Heart left ventricle (tissue), 16 donors: ENCODE results near the gene IRF2. TPM values are rescaled to one million over a fixed set of nuclear protein-coding genes. Genes with fewer than 3 reads are reported as not detected.

Experiments
- ATAC-seq, 4 donors: fragments of 200-7000 bp; cut with Tn5 transposase; one replicate each; pipeline ENCODE4 v1.9.1; 2020 to 2022; ENCODE audit warnings: moderate library complexity in 4 of 4, mild to moderate bottlenecking in 3 of 4, moderate number of reproducible peaks in 1 of 4
- DNase-seq, 5 donors: peaks; one replicate each; pipeline ENCODE4 v3.0.0-alpha.2; 2020
- H3K27ac ChIP-seq, 12 donors: fragments of 200-600 bp; sonication (generic) in 4 of 12; one replicate each; pipeline versions ENCODE4 v1.5.0 to v1.8.0; 2016 to 2022; ENCODE audit warnings: mild to moderate bottlenecking in 2 of 12
- H3K27me3 ChIP-seq, 9 donors: fragments of 200-600 bp; sonication (generic) in 2 of 9; one replicate each; pipeline versions ENCODE4 v1.5.1 to v1.8.0; 2016 to 2022; ENCODE audit warnings: mild to moderate bottlenecking in 3 of 9
- H3K36me3 ChIP-seq, 9 donors: fragments of 200-600 bp; sonication (generic) in 2 of 9; one replicate each; pipeline versions ENCODE4 v1.5.0 to v1.8.0; 2018 to 2022; ENCODE audit warnings: mild to moderate bottlenecking in 2 of 9
- H3K4me1 ChIP-seq, 12 donors: fragments of 200-600 bp; sonication (generic) in 4 of 12; one replicate each; pipeline versions ENCODE4 v1.5.0 to v1.8.0; 2016 to 2022; ENCODE audit warnings: mild to moderate bottlenecking in 3 of 12
- H3K4me3 ChIP-seq, 12 donors: fragments of 200-600 bp; sonication (generic) in 4 of 12; one replicate each; pipeline versions ENCODE4 v1.5.0 to v1.8.0; 2017 to 2022; ENCODE audit warnings: mild to moderate bottlenecking in 9 of 12, moderate library complexity in 4 of 12
- H3K9me3 ChIP-seq, 12 donors: fragments of 200-600 bp; sonication (generic) in 4 of 12; one replicate each; pipeline versions ENCODE4 v1.5.0 to v1.8.0; 2016 to 2022; ENCODE audit warnings: mild to moderate bottlenecking in 1 of 12
- POLR2A ChIP-seq, 2 donors: fragments of 450-650 bp; IDR thresholded peaks; one replicate each; pipeline ENCODE4 v1.6.1; 2017; ENCODE audit warnings: antibody characterized with exemption in 2 of 2, mild to moderate bottlenecking in 2 of 2, moderate library complexity in 2 of 2
- WGBS, 4 donors: extraction: QIAGEN DNeasy Blood & Tissue Kit in 2 of 4; methylation state at CpG; one replicate each; pipeline versions ENCODE4 v1.1.5 to v1.1.7; 2013 to 2018; 5-methylcytosine and 5-hydroxymethylcytosine counted together
- intact Hi-C, 10 donors: fragments of 100-400 bp; cut with DNase I; formaldehyde crosslinking; loops; one replicate each; pipeline versions ENCODE4 v1.11.1 to v1.14.2; 2022
- long read RNA-seq, 3 donors: library from polyadenylated mRNA; unstranded; transcript quantifications; one replicate each; pipeline ENCODE4 v2.0.0, GENCODE V29; 2020 to 2021
- polyA plus RNA-seq, 2 donors: library from polyadenylated mRNA; stranded (reverse); fragments of 200-250 nt; gene quantifications; one replicate each; pipeline ENCODE4 v1.2.3, GENCODE V29; 2013
- total RNA-seq, 9 donors: library from RNA; depleted of rRNA in 2 of 9; stranded (reverse); fragments of >200 nt in 2 of 9; fragmentation: NEBNext Ultra II Directional in 3 of 9; extraction: Animal tissue kit (Norgen Biotek cat#: 25700) in 3 of 9; gene quantifications; one replicate each; pipeline versions ENCODE4 v1.1.0 to v1.2.4, GENCODE V29; 2016 to 2023
- TF ChIP-seq, protein P1 (sequence below), 12 donors: fragments of 200-600 bp; sonication (generic) in 4 of 12; IDR thresholded peaks; one replicate each; pipeline versions ENCODE4 v1.5.0 to v1.8.0; 2018 to 2022; ENCODE audit warnings: antibody characterized with exemption in 12 of 12, mild to moderate bottlenecking in 5 of 12
- donor health status: ischemic (EF 13 %, LVEDD 7.1; RV severe dilation, severe dysfunction).
- donor health status: healthy with polysubstance abuse.
- donor health status: DM: no; HTN: yes; CAD: no.
- donor health status: DM: no; HTN: no; CAD: no.
- donor health status: ischemic (EF 25% LVEDD 6.9; RV normal size, moderate dysfunction).
- donor health status: ischemic (EF 25% LVEDD 5.7; RV mildly dilated, moderate dysfunction).
- donor health status: healthy.
- donor health status: DM: yes; HTN: yes; CAD: no.
- donor health status: ischemic (EF 35%, LVEDD 5.7; RV mildly dilated, moderate dysfunction).
- donor health status: nonischemic (EF 11% LVEDD 7.7; RV severe dilation, severe dysfunction).
- donor health status: DM: yes; HTN: yes; CAD: no.
- donor health status: PGD.
- donor health status: ischemic (EF 29% LVEDD 5.4; RV normal size, mild dysfunction).
- donor health status: nonischemic (EF 23%, LVEDD 6.1; RV moderate dilation, normal function).

Gene IRF2
- total RNA-seq: 10 to 100 TPM; 21.7 to 47.2 (median 28.7) TPM
- 10 to 100 TPM; 11.5 to 12.0 TPM for polyA plus RNA-seq
- long read RNA-seq, donor 1, transcript IRF2-201 (9 exons, 2,303 nt): major isoform, 13 of 19 reads
- long read RNA-seq, donor 1, partial matches to known transcripts: 3 of 19 reads
- long read RNA-seq, donor 1, other reads (novel, unspliced or antisense): 3 of 19 reads
- long read RNA-seq, donor 2, transcript IRF2-201 (9 exons, 2,303 nt): major isoform, 81 of 145 reads
- long read RNA-seq, donor 2, partial matches to known transcripts: 12 of 145 reads
- long read RNA-seq, donor 2, other reads (novel, unspliced or antisense): 52 of 145 reads
- long read RNA-seq, donor 3, transcript IRF2-201 (9 exons, 2,303 nt): major isoform, 10 of 17 reads
- long read RNA-seq, donor 3, partial matches to known transcripts: 4 of 17 reads
- long read RNA-seq, donor 3, other reads (novel, unspliced or antisense): 3 of 17 reads

DNA sequence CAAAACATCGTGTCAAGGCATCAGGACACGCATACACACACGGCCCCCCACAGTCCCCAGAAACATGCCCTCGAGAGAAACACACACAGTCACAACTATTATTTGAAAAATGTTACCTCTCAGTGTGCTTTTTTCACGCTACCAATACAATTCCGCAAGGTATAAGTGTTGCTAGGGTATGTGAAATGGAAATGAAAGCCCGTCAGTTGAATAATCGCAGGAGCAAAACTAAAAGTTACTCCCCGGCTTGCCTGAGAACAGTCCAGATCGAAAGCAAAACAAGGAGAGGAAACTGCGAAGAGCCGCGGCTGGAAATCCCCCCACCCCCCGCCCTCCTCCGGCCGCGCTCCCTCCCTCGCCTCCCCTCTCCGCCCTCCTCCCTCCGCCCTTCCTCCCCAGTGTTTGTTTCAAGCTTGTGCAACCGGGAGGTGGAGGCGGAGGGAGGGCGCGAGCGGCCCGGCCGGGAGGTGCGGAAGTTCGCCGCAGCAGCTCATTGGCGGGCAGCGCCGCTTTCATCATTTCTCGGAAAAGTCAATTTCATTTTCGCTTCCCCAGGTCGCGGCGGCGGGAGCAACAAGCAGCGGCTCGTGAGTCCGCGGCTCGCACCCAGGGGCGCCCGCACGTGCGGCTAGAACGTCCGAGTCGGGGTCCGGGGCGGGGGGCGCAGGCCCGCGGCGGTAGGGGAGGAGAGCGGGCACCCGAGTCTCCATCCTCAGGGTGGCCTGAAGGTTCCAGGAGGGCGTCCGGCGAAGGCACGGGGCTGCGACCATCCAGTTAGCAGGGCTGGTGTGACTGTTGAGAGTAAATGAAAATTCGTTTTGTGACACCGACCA is at the start of gene IRF2:
Gene IRF2, minus strand, starts transcription at position 288 of the 833 bp plus-strand sequence. CDS start 45,486 bp downstream, outside the sequence.
- no peaks in the 10 kb centered on the region for H3K27me3 ChIP-seq
- intact Hi-C loops: loop anchor here (1.0 to 10.0 kb wide), 23 partner anchors 50 to 212 kb away; partner anchors contain the start of genes CASP3 (in 4 of the 10) and PRIMPOL (in 4 of the 10)
- peak within 1 kb of the TSS; percentile 71 to 100 (median 90) for H3K4me3 ChIP-seq
- WGBS, 4 donors: 0% methylated on average over 62 to 66 of the region's 66 CpGs
- H3K27ac ChIP-seq: peak within 1 kb of the TSS; percentile 88 to 100 (median 98)
- H3K9me3 ChIP-seq: no peaks in the 10 kb centered on the region
- TF ChIP-seq, protein P1, sequence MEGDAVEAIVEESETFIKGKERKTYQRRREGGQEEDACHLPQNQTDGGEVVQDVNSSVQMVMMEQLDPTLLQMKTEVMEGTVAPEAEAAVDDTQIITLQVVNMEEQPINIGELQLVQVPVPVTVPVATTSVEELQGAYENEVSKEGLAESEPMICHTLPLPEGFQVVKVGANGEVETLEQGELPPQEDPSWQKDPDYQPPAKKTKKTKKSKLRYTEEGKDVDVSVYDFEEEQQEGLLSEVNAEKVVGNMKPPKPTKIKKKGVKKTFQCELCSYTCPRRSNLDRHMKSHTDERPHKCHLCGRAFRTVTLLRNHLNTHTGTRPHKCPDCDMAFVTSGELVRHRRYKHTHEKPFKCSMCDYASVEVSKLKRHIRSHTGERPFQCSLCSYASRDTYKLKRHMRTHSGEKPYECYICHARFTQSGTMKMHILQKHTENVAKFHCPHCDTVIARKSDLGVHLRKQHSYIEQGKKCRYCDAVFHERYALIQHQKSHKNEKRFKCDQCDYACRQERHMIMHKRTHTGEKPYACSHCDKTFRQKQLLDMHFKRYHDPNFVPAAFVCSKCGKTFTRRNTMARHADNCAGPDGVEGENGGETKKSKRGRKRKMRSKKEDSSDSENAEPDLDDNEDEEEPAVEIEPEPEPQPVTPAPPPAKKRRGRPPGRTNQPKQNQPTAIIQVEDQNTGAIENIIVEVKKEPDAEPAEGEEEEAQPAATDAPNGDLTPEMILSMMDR (IDR thresholded peaks at IDR 0.05): peak in 2 of 12 donors; percentile 4 to 18
- TF ChIP-seq POLR2A (IDR thresholded peaks at IDR 0.05): peak in 1 of 2 donors; percentile 94
- peak; percentile 98 for DNase-seq
- H3K4me1 ChIP-seq: peaks cover 4 to 67% (median 47%) of the 10 kb centered on the region in 12 donors
- H3K36me3 ChIP-seq: peaks cover 0 to 8% (median 0%) of the 10 kb centered on the region in 9 donors
- ATAC-seq: peak; percentile 90 to 95 (median 91)

DNA sequence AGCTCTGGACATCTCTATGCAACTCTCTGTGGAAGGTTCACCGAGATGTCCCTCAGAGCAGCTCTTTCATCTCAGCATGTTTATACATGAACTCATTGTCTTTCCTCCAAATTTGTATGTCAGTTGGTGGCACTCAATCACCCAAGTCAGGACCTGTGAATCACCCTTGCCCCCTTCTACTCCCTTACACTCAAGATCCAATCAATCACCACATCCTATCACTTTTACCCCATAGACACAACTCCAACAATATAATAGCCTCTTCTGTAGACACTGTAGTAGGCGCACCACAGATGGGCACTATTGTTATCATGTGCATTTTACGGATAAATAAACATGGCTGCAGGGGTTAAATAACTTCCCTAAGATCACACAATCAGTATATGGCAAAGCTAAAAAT is 41.3 kb upstream of the IRF2 start:
- 95 to 97% (median 96%) methylated on average over 3 of the region's 3 CpGs for WGBS, 4 donors
- H3K4me1 ChIP-seq: peaks cover 0 to 35% (median 0%) of the 10 kb centered on the region in 12 donors
- peak overlapping the region in 1 of 12 donors; percentile 76 for H3K27ac ChIP-seq
- no peak overlapping the region for H3K4me3 ChIP-seq
- intact Hi-C loops: no loop called here
- no peaks in the 10 kb centered on the region for H3K36me3 ChIP-seq
- ATAC-seq (no peak), DNase-seq (no peak)
- H3K9me3 ChIP-seq: peaks cover 0 to 19% (median 0%) of the 10 kb centered on the region in 12 donors
- H3K27me3 ChIP-seq: no peaks in the 10 kb centered on the region
- no peak for TF ChIP-seq POLR2A (IDR thresholded peaks at IDR 0.05)
- TF ChIP-seq, protein P1 (IDR thresholded peaks at IDR 0.05): no peak

DNA sequence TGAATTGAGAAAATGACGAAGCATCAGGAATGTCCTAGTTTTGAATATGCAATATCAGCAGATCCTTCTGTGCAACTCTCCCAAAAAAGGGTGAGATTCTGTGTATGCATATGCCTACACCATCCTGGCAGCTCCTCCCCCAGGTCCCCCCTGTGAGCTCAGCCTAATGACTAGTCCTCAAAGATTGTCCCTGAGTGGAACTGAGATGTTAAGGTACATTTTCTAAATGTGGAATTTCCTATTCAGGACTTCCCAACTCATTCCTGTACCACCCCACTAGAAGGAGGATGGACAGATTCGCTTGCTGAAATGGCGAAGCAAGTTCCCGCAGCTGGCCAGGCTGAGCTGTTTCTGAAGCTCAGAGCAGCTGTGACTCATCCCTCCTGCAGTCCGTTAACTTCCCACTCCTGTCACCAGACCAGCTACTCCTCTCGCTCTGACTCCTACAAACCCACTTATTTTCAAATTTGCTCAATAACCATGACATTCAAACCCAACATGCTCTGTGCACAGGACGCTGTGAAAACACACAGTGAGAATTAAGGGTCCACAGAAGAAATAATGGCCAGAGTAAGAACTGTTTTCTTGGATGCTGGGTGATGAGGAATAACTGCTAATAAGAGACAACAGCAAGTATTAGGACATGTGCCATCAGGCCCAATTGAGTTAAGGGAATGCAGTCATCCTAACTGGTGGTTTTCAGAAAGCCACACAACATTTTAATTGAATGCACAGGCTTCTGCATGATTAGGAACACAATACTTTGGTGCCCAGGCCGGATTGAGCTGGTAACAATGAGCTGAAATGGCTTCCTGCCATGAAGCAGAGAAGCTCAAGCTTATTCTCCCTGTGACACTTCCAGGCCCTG is 40.0 kb upstream of the IRF2 start:
- ATAC-seq: peak; percentile 15 to 96 (median 88)
- TF ChIP-seq POLR2A (IDR thresholded peaks at IDR 0.05): no peak
- TF ChIP-seq, protein P1 (IDR thresholded peaks at IDR 0.05): no peak
- 56 to 73% (median 66%) methylated on average over 8 of the region's 8 CpGs for WGBS, 4 donors
- H3K4me3 ChIP-seq: no peak overlapping the region
- H3K27me3 ChIP-seq: no peaks in the 10 kb centered on the region
- peak overlapping the region in 5 of 12 donors; percentile 0 to 76 (median 7) for H3K27ac ChIP-seq
- H3K36me3 ChIP-seq: no peaks in the 10 kb centered on the region
- peaks cover 0 to 44% (median 0%) of the 10 kb centered on the region in 12 donors for H3K4me1 ChIP-seq
- peaks cover 0 to 13% (median 0%) of the 10 kb centered on the region in 12 donors for H3K9me3 ChIP-seq
- intact Hi-C loops: no loop called here
- DNase-seq: peak; percentile 48 to 73 (median 64)
